ENCODE results near the gene HIBADH.

The HIBADH gene

DNA sequence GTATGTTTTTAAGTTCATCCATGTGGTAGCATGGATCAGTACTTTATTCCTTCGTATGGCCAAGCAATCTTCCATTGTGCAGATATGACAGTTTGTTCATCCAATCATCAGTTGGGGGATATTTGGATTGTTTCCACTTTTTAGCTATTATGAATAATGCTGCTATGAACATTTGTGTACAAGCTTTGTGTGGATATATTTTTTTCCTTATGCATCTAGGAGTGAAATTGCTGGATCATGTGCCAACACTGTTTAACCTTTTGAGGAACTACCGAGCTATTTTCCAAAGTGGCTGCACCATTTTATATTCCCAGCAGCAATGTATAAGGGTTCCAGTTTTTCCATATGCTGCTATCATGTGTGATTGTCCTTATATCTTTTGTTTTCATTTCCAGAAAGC is 140.1 kb downstream of the HIBADH start:
- H3K4me3 ChIP-seq (ENCODE audit: low read depth, low read length), result no peak overlapping the region
- TF ChIP-seq, protein P1, sequence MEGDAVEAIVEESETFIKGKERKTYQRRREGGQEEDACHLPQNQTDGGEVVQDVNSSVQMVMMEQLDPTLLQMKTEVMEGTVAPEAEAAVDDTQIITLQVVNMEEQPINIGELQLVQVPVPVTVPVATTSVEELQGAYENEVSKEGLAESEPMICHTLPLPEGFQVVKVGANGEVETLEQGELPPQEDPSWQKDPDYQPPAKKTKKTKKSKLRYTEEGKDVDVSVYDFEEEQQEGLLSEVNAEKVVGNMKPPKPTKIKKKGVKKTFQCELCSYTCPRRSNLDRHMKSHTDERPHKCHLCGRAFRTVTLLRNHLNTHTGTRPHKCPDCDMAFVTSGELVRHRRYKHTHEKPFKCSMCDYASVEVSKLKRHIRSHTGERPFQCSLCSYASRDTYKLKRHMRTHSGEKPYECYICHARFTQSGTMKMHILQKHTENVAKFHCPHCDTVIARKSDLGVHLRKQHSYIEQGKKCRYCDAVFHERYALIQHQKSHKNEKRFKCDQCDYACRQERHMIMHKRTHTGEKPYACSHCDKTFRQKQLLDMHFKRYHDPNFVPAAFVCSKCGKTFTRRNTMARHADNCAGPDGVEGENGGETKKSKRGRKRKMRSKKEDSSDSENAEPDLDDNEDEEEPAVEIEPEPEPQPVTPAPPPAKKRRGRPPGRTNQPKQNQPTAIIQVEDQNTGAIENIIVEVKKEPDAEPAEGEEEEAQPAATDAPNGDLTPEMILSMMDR (IDR thresholded peaks at IDR 0.05; ENCODE audit: borderline replicate concordance, insufficient read depth, low read depth, low read length), result no peak

DNA sequence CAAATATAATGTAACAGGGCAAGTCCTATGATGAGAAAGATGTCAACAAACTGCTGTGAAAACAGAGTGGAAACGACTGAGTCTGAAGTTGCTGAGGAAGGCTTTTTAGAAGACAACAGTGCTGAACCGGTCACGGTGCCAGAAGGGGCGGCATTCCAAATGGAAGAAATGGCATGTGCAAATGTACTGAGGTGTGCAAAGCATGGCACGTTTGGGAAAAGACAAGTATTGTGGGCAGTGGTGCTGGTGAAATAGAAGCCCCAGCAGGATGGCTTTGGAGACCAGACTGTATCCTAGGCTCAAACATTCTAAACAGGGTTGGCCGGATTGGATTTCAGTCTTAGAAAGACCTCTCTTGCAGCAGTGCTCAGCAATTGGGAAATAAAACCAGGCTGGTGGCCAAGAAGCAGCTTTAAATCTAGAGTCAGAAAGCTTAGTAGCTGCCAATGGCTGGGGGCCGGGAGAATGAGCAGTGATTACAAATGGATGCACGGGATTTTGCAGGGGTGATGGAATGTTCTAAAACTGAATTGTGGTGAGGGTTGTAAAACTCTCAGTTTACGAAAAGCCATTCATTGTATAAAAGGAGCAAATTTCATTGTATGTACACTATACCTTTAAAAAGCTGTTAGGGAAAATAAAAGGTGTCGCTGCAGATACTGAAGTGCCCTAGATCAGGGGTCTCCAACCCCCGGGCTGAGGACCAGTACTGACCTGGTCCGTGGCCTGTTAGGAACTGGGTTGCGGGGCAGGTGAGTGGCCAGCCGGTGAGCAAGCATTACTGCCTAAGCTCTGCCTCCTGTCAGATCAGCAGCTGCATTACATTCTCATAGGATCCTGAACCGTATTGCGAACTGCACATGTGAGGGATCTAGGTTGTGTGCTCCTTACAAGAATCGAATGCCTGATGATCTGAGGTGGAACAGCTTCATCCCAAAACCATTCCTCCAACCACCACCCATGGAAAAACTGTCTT is 141.6 kb downstream of the HIBADH start:
- no peak overlapping the region for H3K4me3 ChIP-seq (ENCODE audit: low read depth, low read length)
- TF ChIP-seq, protein P1 (IDR thresholded peaks at IDR 0.05; ENCODE audit: borderline replicate concordance, insufficient read depth, low read depth, low read length), result no peak

- H3K4me3 ChIP-seq (ENCODE audit: low read depth, low read length), result no peak overlapping the region
- TF ChIP-seq, protein P1 (IDR thresholded peaks at IDR 0.05; ENCODE audit: borderline replicate concordance, insufficient read depth, low read depth, low read length), result no peak
Measured at GRCh38 chr7:27519793-27520469, 142.8 kb downstream of the HIBADH start.

DNA sequence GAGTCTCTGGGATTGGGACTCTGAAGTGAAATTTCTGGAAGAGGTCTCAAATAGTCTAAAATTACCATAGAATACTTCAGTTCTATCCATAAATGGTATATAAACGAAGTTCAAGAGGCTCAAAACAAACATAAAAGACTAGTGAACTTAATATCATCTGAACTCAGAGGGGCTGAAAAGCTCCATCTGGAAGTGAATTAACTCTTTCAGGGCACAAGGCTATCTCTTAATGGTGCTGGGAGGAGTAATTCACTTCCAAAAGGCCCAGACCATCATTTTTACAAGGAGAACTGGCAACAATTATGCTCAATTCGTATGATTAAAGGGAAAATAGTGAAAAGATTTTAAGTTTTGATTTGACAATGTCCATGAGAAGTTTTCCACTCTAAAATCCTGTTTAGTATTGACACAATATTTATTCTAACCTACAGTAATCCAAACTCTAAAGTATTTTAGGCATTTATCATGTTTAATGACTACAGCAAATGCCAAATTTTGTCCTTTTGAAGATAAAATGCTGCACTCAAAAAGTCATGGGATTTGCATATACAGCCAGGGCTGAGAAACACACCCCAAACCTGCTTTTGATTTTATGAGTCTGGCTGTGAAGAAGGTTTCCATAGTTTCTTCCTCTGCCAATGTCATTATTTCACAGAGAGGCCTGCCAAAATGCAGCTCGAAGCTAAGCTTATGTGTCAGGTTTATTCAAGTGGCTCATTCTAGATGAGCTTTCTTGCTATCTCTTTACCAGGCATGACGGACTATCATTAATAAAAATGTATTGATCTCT is 143.9 kb downstream of the HIBADH start:
- no peak overlapping the region for H3K4me3 ChIP-seq (ENCODE audit: low read depth, low read length)
- TF ChIP-seq, protein P1 (IDR thresholded peaks at IDR 0.05; ENCODE audit: borderline replicate concordance, insufficient read depth, low read depth, low read length), result no peak

DNA sequence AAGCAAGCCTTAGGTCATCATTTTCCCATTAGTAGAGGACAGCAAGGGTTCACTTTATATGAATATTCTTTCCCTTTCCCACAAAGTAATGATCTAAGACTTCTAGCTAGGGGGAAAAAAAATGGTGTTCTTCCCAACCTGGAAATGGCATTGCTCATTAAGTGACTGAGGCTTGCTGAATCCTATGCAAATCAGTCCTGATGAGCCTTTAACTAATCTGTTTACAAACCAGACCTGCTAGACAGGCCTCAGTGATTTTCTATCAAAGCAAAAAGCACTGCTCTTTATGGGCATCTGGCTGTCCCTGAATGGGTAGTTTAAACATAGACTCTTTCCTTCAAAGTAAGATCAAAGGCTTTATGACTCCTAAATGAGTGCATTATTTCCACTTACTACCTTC is 146.3 kb downstream of the HIBADH start:
- TF ChIP-seq, protein P1 (IDR thresholded peaks at IDR 0.05; ENCODE audit: borderline replicate concordance, insufficient read depth, low read depth, low read length), result no peak

GRCh38 chr7:27515933-27516332 is 146.8 kb downstream of the HIBADH start:
- TF ChIP-seq, protein P1 (IDR thresholded peaks at IDR 0.05; ENCODE audit: borderline replicate concordance, insufficient read depth, low read depth, low read length), result no peak
- H3K4me3 ChIP-seq (ENCODE audit: low read depth, low read length), result no peak overlapping the region

More for the DNA sequence above, 146.3 kb downstream of the HIBADH start:
- no peak overlapping the region for H3K4me3 ChIP-seq (ENCODE audit: low read depth, low read length)

Data from GM12875 (cell line).